Neutrophil (primary cell): Measurements from ENCODE around the gene SALL1.

Source experiments
- H3K27ac ChIP-seq: fragments of 200-600 bp; sonication (generic); 2 replicates; pipeline ENCODE4 v1.5.1; 2016; ENCODE audit warnings: mild to moderate bottlenecking, moderate library complexity
- H3K27me3 ChIP-seq: fragments of 200-600 bp; sonication (generic); 2 replicates; pipeline ENCODE4 v1.6.0; 2016; ENCODE audit warnings: mild to moderate bottlenecking
- H3K36me3 ChIP-seq: fragments of 200-600 bp; sonication (generic); 2 replicates; pipeline ENCODE4 v1.5.1; 2017
- H3K4me1 ChIP-seq, 2 experiments: fragments of 200-600 bp in 1 of 2; sonication (generic) in 1 of 2; 1 replicate in 1 of 2; 2 replicates in 1 of 2; pipeline versions ENCODE4 v1.5.1 to v1.6.1; 2013 to 2016; ENCODE audit warnings: low read depth in 1 of 2, low read length in 1 of 2, mild to moderate bottlenecking in 1 of 2, moderate library complexity in 1 of 2; ENCODE audit not compliant: control insufficient read depth in 1 of 2, insufficient read depth in 1 of 2
- H3K4me3 ChIP-seq, 2 experiments: fragments of 200-600 bp in 1 of 2; sonication (generic) in 1 of 2; 1 replicate in 1 of 2; 2 replicates in 1 of 2; pipeline ENCODE4 v1.5.1; 2013 to 2016; ENCODE audit warnings: low read depth in 1 of 2, low read length in 1 of 2, mild to moderate bottlenecking in 1 of 2, moderate library complexity in 1 of 2
- H3K9me3 ChIP-seq: fragments of 200-600 bp; sonication (generic); 2 replicates; pipeline ENCODE4 v1.5.1; 2016
- TF ChIP-seq, protein P1 (sequence below): fragments of 200-600 bp; sonication (generic); IDR thresholded peaks from 2 replicates; pipeline ENCODE4 v1.5.1; 2016; ENCODE audit warnings: antibody characterized with exemption

The SALL1 gene

DNA sequence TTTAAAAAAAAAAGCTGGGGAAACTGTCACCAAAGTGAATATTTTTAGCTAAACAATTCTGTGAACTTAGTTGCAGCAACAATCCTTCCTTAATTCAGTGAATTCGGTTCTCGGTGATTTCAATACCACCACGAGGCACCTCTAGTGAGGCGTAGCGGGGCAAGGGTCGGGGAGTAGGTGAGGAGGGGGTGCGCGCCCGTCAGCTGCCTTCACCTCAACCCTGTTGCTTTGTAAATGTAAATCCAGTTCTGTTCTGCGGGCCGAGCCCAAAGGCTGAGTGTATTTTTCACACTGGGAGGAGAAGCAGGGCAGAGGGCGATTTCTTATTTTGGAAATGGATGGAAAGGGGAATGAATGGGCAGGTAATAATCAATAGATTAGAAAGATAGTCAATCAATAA lies 17.4 kb downstream of the SALL1 start:
- Histone ChIP-seq H3K36me3 (no peaks in the 10 kb centered on the region), H3K27ac (no peak overlapping the region), H3K4me1 (no peaks in the 10 kb centered on the region), H3K9me3 (no peaks in the 10 kb centered on the region), H3K27me3 (peaks cover 79% of the 10 kb centered on the region), H3K4me3 (no peak overlapping the region)
- TF ChIP-seq, protein P1, sequence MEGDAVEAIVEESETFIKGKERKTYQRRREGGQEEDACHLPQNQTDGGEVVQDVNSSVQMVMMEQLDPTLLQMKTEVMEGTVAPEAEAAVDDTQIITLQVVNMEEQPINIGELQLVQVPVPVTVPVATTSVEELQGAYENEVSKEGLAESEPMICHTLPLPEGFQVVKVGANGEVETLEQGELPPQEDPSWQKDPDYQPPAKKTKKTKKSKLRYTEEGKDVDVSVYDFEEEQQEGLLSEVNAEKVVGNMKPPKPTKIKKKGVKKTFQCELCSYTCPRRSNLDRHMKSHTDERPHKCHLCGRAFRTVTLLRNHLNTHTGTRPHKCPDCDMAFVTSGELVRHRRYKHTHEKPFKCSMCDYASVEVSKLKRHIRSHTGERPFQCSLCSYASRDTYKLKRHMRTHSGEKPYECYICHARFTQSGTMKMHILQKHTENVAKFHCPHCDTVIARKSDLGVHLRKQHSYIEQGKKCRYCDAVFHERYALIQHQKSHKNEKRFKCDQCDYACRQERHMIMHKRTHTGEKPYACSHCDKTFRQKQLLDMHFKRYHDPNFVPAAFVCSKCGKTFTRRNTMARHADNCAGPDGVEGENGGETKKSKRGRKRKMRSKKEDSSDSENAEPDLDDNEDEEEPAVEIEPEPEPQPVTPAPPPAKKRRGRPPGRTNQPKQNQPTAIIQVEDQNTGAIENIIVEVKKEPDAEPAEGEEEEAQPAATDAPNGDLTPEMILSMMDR: no peak

DNA sequence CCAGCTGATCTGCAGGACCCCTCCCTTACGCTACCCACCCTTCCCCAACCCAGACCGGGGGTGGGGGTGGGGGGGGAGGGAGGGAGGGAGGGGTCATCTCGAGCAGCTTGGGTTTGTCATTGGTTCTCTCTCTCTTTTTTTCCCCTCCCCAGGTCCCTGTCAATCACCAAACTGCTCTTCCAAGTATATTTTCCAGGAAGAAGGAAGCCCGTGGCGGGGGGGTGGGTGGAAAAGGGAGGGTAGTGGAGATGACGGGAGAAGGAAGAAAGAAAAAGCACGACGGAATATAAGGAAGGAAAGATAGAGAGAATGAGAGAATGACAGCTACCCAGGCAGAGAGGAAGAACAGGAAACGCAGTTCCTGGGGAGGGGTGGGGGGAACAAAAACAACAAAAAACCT lies 17.9 kb downstream of the SALL1 start:
- H3K4me3 ChIP-seq: no peak overlapping the region
- H3K27ac ChIP-seq: no peak overlapping the region
- H3K27me3 ChIP-seq: peaks cover 79% of the 10 kb centered on the region
- H3K9me3 ChIP-seq: no peaks in the 10 kb centered on the region
- H3K36me3 ChIP-seq: no peaks in the 10 kb centered on the region
- TF ChIP-seq, protein P1: no peak
- H3K4me1 ChIP-seq: no peaks in the 10 kb centered on the region

GRCh38 chr16:51132490-51133115 lies 18.5 kb downstream of the SALL1 start:
- TF ChIP-seq, protein P1: no peak
- peaks cover 74% of the 10 kb centered on the region for H3K27me3 ChIP-seq
- H3K36me3 ChIP-seq: no peaks in the 10 kb centered on the region
- H3K4me3 ChIP-seq: no peak overlapping the region
- no peak overlapping the region for H3K27ac ChIP-seq
- H3K9me3 ChIP-seq: no peaks in the 10 kb centered on the region
- no peaks in the 10 kb centered on the region for H3K4me1 ChIP-seq

- Histone ChIP-seq H3K4me3 (no peak overlapping the region), H3K9me3 (no peaks in the 10 kb centered on the region), H3K4me1 (no peaks in the 10 kb centered on the region), H3K27me3 (peaks cover 64% of the 10 kb centered on the region), H3K27ac (no peak overlapping the region), H3K36me3 (no peaks in the 10 kb centered on the region)
- TF ChIP-seq, protein P1: no peak
Observed at GRCh38 chr16:51131619-51132018, 19.5 kb downstream of the SALL1 start.

DNA sequence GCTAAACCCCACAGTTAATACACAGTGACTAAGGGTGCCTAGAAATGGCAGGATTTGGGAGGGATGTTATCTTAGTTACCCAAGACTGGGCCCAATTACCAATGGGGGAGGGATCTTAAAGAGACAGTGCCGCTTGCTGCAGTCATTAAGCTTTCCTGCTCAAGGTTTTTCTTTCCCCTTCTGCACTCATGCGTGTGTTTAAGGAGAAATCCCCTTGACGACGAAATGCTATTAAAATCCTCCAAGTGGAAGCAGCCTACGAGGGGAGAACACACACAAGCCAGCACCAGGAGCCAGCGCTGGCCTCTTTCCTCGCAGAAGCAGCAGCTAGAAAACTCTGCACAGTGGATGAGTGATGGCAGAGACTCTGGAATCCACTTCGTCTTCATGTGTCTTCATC lies 22.0 kb downstream of the SALL1 start:
- peaks cover 52% of the 10 kb centered on the region for H3K27me3 ChIP-seq

More for the DNA sequence above, 22.0 kb downstream of the SALL1 start:
- Histone ChIP-seq H3K9me3 (no peaks in the 10 kb centered on the region), H3K27ac (no peak overlapping the region), H3K4me1 (no peaks in the 10 kb centered on the region), H3K4me3 (no peak overlapping the region), H3K36me3 (no peaks in the 10 kb centered on the region)
- TF ChIP-seq, protein P1: no peak
